Heart left ventricle (tissue), 13 donors: ENCODE results near the gene MAP4K4.

Experiments used
- POLR2A ChIP-seq, 2 donors: fragments of 450-650 bp; IDR thresholded peaks; one replicate each; pipeline ENCODE4 v1.6.1; 2017; ENCODE audit warnings: antibody characterized with exemption in 2 of 2, mild to moderate bottlenecking in 2 of 2, moderate library complexity in 2 of 2
- TF ChIP-seq, protein P1 (sequence below), 12 donors: fragments of 200-600 bp; sonication (generic) in 4 of 12; IDR thresholded peaks; one replicate each; pipeline versions ENCODE4 v1.5.0 to v1.8.0; 2018 to 2022; ENCODE audit warnings: antibody characterized with exemption in 12 of 12, mild to moderate bottlenecking in 5 of 12
- donor health status: ischemic (EF 13 %, LVEDD 7.1; RV severe dilation, severe dysfunction).
- donor health status: DM: no; HTN: yes; CAD: no.
- donor health status: DM: no; HTN: no; CAD: no.
- donor health status: ischemic (EF 25% LVEDD 6.9; RV normal size, moderate dysfunction).
- donor health status: ischemic (EF 25% LVEDD 5.7; RV mildly dilated, moderate dysfunction).
- donor health status: ischemic (EF 35%, LVEDD 5.7; RV mildly dilated, moderate dysfunction).
- donor health status: nonischemic (EF 11% LVEDD 7.7; RV severe dilation, severe dysfunction).
- donor health status: DM: yes; HTN: yes; CAD: no.
- donor health status: PGD.
- donor health status: ischemic (EF 29% LVEDD 5.4; RV normal size, mild dysfunction).
- donor health status: nonischemic (EF 23%, LVEDD 6.1; RV moderate dilation, normal function).

GRCh38 chr2:101759162-101759561 lies 61.7 kb downstream of the MAP4K4 start:
- TF ChIP-seq, protein P1, sequence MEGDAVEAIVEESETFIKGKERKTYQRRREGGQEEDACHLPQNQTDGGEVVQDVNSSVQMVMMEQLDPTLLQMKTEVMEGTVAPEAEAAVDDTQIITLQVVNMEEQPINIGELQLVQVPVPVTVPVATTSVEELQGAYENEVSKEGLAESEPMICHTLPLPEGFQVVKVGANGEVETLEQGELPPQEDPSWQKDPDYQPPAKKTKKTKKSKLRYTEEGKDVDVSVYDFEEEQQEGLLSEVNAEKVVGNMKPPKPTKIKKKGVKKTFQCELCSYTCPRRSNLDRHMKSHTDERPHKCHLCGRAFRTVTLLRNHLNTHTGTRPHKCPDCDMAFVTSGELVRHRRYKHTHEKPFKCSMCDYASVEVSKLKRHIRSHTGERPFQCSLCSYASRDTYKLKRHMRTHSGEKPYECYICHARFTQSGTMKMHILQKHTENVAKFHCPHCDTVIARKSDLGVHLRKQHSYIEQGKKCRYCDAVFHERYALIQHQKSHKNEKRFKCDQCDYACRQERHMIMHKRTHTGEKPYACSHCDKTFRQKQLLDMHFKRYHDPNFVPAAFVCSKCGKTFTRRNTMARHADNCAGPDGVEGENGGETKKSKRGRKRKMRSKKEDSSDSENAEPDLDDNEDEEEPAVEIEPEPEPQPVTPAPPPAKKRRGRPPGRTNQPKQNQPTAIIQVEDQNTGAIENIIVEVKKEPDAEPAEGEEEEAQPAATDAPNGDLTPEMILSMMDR (IDR thresholded peaks at IDR 0.05), result no peak
- TF ChIP-seq POLR2A (IDR thresholded peaks at IDR 0.05), result no peak
